DOHH2 (cell line): ENCODE results near the gene SMC3.

Experiments used
- CTCF ChIP-seq: fragments of 200-600 bp; sonication (generic); IDR thresholded peaks from one replicate; pipeline ENCODE4 v1.5.1; 2014; ENCODE audit warnings: antibody characterized with exemption, mild to moderate bottlenecking, low read depth, low read length; ENCODE audit not compliant: poor library complexity, severe bottlenecking
- EZH2phosphoT487 ChIP-seq: fragments of 200-600 bp; sonication (generic); IDR thresholded peaks from 2 replicates; pipeline ENCODE4 v1.6.1; 2017; ENCODE audit warnings: borderline replicate concordance, mild to moderate bottlenecking, antibody characterized with exemption, low read length, moderate library complexity, mixed read lengths

DNA sequence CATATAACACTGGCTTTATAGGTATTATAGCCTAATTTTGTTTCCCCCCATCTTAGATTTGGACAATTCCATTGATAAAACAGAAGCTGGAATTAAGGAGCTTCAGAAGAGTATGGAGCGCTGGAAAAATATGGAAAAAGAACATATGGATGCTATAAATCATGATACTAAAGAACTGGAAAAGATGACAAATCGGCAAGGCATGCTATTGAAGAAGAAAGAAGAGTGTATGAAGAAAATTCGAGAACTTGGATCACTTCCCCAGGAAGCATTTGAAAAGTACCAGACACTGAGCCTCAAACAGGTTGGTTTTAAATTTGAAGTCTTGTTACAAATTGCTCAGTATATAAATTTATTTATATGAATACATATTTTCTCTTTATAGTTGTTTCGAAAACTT lies 34.1 kb downstream of the SMC3 start:
- TF ChIP-seq CTCF: no peak
- no peak for TF ChIP-seq EZH2phosphoT487
